Left hindlimb (tissue), 1 donor: ENCODE results near the gene SNRPF.
"Not testable (repeated sequence)": the region's sequence is repeated elsewhere in the genome, so short reads cannot be mapped to it uniquely, and the experiment has no call there.

Experiments used
- DNase-seq: peaks from one replicate; pipeline ENCODE4 v3.0.0-alpha.2; 2018

SNRPF gene

GRCh38 chr12:95858451-95859343, at the start of gene SNRPF:
TSS of gene SNRPF (plus strand) at chr12:95858952. CDS start at chr12:95859074, 122 bp downstream.
- DNase-seq, result peak; percentile 96

GRCh38 chr12:95809000-95809680, 49.6 kb upstream of the SNRPF start:
- DNase-seq, result no peak

DNA sequence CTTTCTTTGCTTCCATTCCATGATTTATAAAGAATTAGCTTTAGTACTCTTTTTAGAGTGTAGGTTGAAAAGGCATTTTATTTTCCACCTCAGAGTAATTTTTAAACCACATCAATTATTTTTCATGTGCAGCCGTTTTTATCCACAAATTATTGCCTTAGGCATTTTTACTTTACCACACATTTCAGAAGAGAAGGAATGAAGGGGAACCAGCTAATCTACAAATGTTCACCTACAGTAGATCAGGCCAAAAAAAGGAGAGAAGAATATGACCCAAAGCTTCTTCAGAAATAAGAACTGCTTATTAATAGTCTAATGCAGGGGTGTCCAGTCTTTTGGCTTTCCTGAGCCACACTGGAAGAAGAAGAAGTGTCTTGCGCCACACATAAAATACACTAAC, 48.3 kb upstream of the SNRPF start:
- DNase-seq, result no peak

DNA sequence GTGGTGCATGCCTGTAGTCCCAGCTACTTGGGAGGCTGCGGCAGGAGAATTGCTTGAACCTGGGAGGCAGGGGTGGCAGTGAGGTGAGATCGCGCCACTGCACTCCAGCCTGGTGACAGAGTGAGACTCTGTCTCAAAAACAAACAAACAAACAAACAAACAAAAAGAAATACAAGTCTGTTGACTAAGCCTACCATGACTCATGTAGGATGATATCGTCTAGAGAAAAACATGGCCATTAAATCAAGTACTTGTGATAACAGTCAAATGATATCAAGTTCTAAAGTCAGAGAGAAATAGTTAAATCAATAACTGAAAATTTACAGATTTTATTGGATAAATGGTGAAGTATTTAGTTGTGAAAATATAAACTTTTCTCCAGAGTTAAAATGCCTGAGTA, 46.6 kb upstream of the SNRPF start:
- not testable (repeated sequence) for DNase-seq

DNA sequence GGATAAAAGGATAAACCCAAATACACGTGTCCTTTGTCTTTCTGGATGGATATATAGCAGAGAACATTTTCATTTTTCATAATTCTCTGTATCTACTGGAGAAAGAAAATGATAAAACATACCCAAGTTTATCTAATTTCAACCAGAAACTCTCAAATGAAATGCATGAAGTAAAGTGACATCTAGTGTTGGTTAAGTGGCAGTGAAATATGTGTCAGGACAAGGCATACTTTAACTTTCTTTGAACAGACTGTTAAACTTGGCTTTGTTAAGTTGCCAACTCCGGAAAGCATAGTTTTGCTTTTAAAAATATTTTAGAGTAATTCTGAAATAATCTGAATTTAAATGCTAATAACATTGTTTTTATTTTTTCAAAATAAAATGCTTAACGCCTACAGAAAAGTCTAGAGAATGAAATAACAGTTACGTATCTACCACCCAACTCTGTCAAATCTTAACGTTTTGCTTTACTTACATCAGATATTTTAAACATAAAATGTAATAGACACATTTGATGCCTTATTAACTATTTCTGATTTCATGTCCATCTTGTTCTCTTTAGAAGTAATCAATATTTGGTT, 43.0 kb upstream of the SNRPF start:
- no peak for DNase-seq

DNA sequence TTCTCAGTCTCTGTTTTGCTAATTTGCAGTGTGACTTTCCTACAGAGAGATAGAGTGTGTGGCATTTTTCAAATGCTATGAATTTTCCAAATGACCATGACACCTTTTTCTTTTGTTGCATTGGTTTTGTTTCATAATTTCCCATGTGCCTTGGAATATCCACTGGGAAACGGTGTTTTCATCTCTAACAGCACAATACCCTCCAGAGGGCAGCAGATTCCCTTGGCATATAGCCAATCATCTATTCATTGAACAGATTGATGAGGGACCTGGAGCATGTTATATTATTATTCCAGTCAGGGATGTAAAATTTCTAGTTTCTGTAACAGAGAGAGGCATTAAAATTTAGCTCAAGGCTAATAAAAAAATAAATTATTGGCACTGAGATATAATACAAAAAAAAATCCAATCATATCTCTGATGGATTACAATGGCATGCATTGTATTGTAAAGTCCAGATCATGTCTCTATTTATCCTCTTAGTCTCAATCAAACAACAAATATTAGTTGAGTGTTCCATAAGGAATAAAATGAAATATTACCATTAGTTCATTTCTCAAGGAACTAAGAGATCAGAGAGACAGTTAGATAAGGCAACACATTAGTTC, 38.6 kb upstream of the SNRPF start:
- DNase-seq, result no peak

GRCh38 chr12:95829395-95829794, 29.4 kb upstream of the SNRPF start:
- no peak for DNase-seq

GRCh38 chr12:95830335-95831089, 28.2 kb upstream of the SNRPF start:
- DNase-seq, result no peak

GRCh38 chr12:95834572-95834971, 24.2 kb upstream of the SNRPF start:
- DNase-seq, result no peak

GRCh38 chr12:95836185-95836609, 22.6 kb upstream of the SNRPF start:
- DNase-seq, result no peak

DNA sequence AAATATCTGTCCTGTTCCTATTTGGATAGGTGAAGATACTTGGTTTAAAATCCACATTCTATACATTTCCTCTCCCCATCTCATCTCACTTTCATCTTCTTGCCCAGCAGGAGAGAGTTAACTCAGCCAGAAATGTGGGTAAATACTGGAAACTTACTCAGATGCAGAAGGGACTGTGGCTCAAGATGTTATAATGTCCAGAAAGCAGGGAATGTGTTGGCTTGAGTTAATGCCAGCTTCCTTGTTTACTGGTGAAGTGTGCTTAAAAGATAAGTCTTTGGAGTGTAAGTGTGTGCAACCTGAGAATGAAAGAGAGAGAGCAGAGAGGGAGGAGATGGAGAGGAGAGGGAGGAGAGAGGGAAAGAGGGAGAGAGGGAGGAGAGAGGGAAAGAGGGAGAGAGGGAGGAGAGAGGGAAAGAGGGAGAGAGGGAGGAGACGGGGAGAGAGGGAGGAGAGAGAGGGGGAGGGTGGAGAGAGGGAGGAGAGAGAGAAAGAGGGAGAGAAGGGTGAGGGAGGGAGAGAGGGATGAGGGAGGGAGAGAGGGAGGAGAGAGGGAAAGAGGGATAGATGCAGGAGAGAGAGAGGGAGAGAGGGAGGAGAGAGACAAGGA, 22.0 kb upstream of the SNRPF start:
- no peak for DNase-seq

- no peak for DNase-seq
These were observed 21.3 kb upstream of the SNRPF start for GRCh38 chr12:95837240-95838038.

GRCh38 chr12:95838125-95838524, 20.6 kb upstream of the SNRPF start:
- DNase-seq, result no peak

DNA sequence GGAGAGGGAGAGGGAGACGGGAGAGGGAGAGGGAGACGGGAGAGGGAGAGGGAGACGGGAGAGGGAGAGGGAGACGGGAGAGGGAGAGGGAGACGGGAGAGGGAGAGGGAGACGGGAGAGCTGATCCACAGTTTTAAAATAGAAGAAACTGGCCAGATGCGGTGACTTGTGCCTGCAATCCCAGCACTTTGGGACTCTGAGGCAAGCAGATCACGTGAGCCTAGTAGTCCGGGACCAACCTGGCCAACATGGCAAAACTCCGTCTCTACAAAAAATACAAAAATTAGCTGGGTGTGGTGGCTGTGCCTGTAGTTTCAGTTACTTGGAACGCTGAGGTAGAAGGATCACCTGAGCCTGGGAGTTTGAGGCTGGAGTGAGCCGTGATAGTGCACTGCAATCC, 16.3 kb upstream of the SNRPF start:
- DNase-seq, result not testable (repeated sequence)

GRCh38 chr12:95848575-95849388, 10.0 kb upstream of the SNRPF start:
- DNase-seq, result no peak

- no peak for DNase-seq
These were observed 7.1 kb upstream of the SNRPF start for GRCh38 chr12:95851606-95852005.

- no peak for DNase-seq
These were observed 6.6 kb upstream of the SNRPF start for GRCh38 chr12:95852133-95852532.

DNA sequence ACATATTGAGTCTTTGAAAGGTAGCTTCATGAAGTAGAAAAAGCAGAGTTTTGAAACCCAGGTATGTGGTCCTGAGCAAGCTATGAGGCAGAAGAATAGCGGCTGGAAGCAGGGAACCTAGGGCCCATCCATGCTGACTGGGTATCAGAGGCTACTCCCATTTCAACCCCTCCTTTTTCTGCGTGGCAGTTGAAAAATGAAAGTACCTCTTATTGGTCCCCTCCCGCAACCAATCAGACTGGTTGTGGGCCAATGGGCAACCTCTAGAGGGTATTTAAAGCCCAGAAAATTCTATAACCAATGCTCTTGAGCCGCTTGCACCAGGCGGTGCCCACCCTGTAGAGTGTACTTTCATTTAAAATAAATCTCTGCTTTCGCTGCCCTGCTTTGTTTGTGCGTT, 1.6 kb upstream of the SNRPF start:
- DNase-seq, result no peak

- DNase-seq, result no peak
These were observed 953 bp upstream of the SNRPF start for GRCh38 chr12:95857799-95858198.

DNA sequence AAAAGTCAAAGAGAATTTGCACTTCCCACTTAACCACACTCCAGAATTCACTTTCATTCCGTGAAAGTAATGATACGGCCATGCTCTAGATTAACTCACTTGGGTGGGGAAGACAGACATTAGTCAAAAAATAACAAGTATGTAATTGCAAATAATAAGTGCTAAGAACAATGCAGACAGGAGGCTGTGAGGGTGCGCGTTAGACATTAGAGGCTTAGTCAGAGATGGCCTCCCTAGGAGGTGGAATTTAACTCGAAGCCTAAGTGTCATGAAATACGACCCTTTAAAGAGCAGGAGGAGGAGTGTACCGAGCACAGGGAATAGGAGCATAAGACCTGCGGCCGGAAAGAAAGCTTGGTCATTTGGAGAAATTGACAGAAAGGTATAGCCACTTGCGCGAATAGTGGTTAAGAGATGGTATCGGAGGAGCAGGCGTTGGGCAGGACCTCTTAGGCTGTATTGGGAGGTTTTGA, 628 bp downstream of the SNRPF start:
- DNase-seq, result no peak
